ENCODE results near the gene NCAPD3.
A peak's percentile ranks its signal among the peaks of the same experiment; 100 is the strongest.

NCAPD3 gene
- total RNA-seq, result 44.3 to 67.0 (median 52.6) reads per million in 3 donors

GRCh38 chr11:134223836-134224709 lies at the start of gene NCAPD3, which contains the start of gene VPS26B:
Gene NCAPD3 (minus strand): TSS chr11:134223967. CDS start chr11:134223926, 41 bp downstream.
Gene VPS26B (plus strand): TSS chr11:134224671. CDS start chr11:134225123, 452 bp downstream.
- peaks cover 6% of the 10 kb centered on the region for H3K36me3 ChIP-seq (ENCODE audit: control insufficient read depth, insufficient read depth, low read length)
- peaks cover 32% of the 10 kb centered on the region for H3K4me1 ChIP-seq (ENCODE audit: control insufficient read depth, insufficient read depth, low read length, poor library complexity, severe bottlenecking)
- H3K27ac ChIP-seq (ENCODE audit: insufficient read depth, low read length, poor library complexity, severe bottlenecking), result peak within 1 kb of the TSS; percentile 92
- H3K4me3 ChIP-seq (ENCODE audit: insufficient read depth, low read depth, low read length, poor library complexity, severe bottlenecking), result peak within 1 kb of the TSS; percentile 79
- DNase-seq, result peak; percentile 89 to 95 (median 92)
- no peaks in the 10 kb centered on the region for H3K9me3 ChIP-seq (ENCODE audit: control insufficient read depth, low read length)
- no peaks in the 10 kb centered on the region for H3K27me3 ChIP-seq (replicated peaks; ENCODE audit: control insufficient read depth, insufficient read depth, low read length, poor library complexity, severe bottlenecking)

GRCh38 chr11:134273317-134273712 lies 49.5 kb upstream of the NCAPD3 start:
- no peaks in the 10 kb centered on the region for H3K36me3 ChIP-seq (ENCODE audit: control insufficient read depth, insufficient read depth, low read length)
- H3K4me1 ChIP-seq (ENCODE audit: control insufficient read depth, insufficient read depth, low read length, poor library complexity, severe bottlenecking), result peaks cover 38% of the 10 kb centered on the region
- H3K27ac ChIP-seq (ENCODE audit: insufficient read depth, low read length, poor library complexity, severe bottlenecking), result no peak overlapping the region
- no peak overlapping the region for H3K4me3 ChIP-seq (ENCODE audit: insufficient read depth, low read depth, low read length, poor library complexity, severe bottlenecking)
- no peaks in the 10 kb centered on the region for H3K27me3 ChIP-seq (replicated peaks; ENCODE audit: control insufficient read depth, insufficient read depth, low read length, poor library complexity, severe bottlenecking)
- DNase-seq, result no peak
- H3K9me3 ChIP-seq (ENCODE audit: control insufficient read depth, low read length), result no peaks in the 10 kb centered on the region

GRCh38 chr11:134272381-134273316 lies 48.9 kb upstream of the NCAPD3 start:
- H3K9me3 ChIP-seq (ENCODE audit: control insufficient read depth, low read length), result no peaks in the 10 kb centered on the region
- no peak overlapping the region for H3K27ac ChIP-seq (ENCODE audit: insufficient read depth, low read length, poor library complexity, severe bottlenecking)
- H3K4me1 ChIP-seq (ENCODE audit: control insufficient read depth, insufficient read depth, low read length, poor library complexity, severe bottlenecking), result peaks cover 38% of the 10 kb centered on the region
- H3K4me3 ChIP-seq (ENCODE audit: insufficient read depth, low read depth, low read length, poor library complexity, severe bottlenecking), result no peak overlapping the region
- no peak for DNase-seq
- H3K27me3 ChIP-seq (replicated peaks; ENCODE audit: control insufficient read depth, insufficient read depth, low read length, poor library complexity, severe bottlenecking), result no peaks in the 10 kb centered on the region
- H3K36me3 ChIP-seq (ENCODE audit: control insufficient read depth, insufficient read depth, low read length), result no peaks in the 10 kb centered on the region

- Histone ChIP-seq H3K27ac (ENCODE audit: insufficient read depth, low read length, poor library complexity, severe bottlenecking) (no peak overlapping the region), H3K9me3 (ENCODE audit: control insufficient read depth, low read length) (no peaks in the 10 kb centered on the region), H3K36me3 (ENCODE audit: control insufficient read depth, insufficient read depth, low read length) (no peaks in the 10 kb centered on the region), H3K4me3 (ENCODE audit: insufficient read depth, low read depth, low read length, poor library complexity, severe bottlenecking) (no peak overlapping the region), H3K27me3 (replicated peaks; ENCODE audit: control insufficient read depth, insufficient read depth, low read length, poor library complexity, severe bottlenecking) (no peaks in the 10 kb centered on the region), H3K4me1 (ENCODE audit: control insufficient read depth, insufficient read depth, low read length, poor library complexity, severe bottlenecking) (peaks cover 37% of the 10 kb centered on the region)
- no peak for DNase-seq
Observed at GRCh38 chr11:134271978-134272377, 48.2 kb upstream of the NCAPD3 start.

- no peaks in the 10 kb centered on the region for H3K27me3 ChIP-seq (replicated peaks; ENCODE audit: control insufficient read depth, insufficient read depth, low read length, poor library complexity, severe bottlenecking)
- no peak overlapping the region for H3K27ac ChIP-seq (ENCODE audit: insufficient read depth, low read length, poor library complexity, severe bottlenecking)
- peaks cover 31% of the 10 kb centered on the region for H3K4me1 ChIP-seq (ENCODE audit: control insufficient read depth, insufficient read depth, low read length, poor library complexity, severe bottlenecking)
- no peak for DNase-seq
- no peaks in the 10 kb centered on the region for H3K9me3 ChIP-seq (ENCODE audit: control insufficient read depth, low read length)
- H3K36me3 ChIP-seq (ENCODE audit: control insufficient read depth, insufficient read depth, low read length), result no peaks in the 10 kb centered on the region
- H3K4me3 ChIP-seq (ENCODE audit: insufficient read depth, low read depth, low read length, poor library complexity, severe bottlenecking), result no peak overlapping the region
Observed at GRCh38 chr11:134270250-134270714, 46.5 kb upstream of the NCAPD3 start.

- no peak for DNase-seq
- peaks cover 14% of the 10 kb centered on the region for H3K4me1 ChIP-seq (ENCODE audit: control insufficient read depth, insufficient read depth, low read length, poor library complexity, severe bottlenecking)
- H3K4me3 ChIP-seq (ENCODE audit: insufficient read depth, low read depth, low read length, poor library complexity, severe bottlenecking), result no peak overlapping the region
- H3K9me3 ChIP-seq (ENCODE audit: control insufficient read depth, low read length), result no peaks in the 10 kb centered on the region
- H3K36me3 ChIP-seq (ENCODE audit: control insufficient read depth, insufficient read depth, low read length), result peaks cover 7% of the 10 kb centered on the region
- no peak overlapping the region for H3K27ac ChIP-seq (ENCODE audit: insufficient read depth, low read length, poor library complexity, severe bottlenecking)
- H3K27me3 ChIP-seq (replicated peaks; ENCODE audit: control insufficient read depth, insufficient read depth, low read length, poor library complexity, severe bottlenecking), result no peaks in the 10 kb centered on the region
Observed at GRCh38 chr11:134267966-134268365, 44.2 kb upstream of the NCAPD3 start.

GRCh38 chr11:134267461-134267860 lies 43.7 kb upstream of the NCAPD3 start:
- H3K4me1 ChIP-seq (ENCODE audit: control insufficient read depth, insufficient read depth, low read length, poor library complexity, severe bottlenecking), result peaks cover 14% of the 10 kb centered on the region
- H3K27ac ChIP-seq (ENCODE audit: insufficient read depth, low read length, poor library complexity, severe bottlenecking), result no peak overlapping the region
- no peak overlapping the region for H3K4me3 ChIP-seq (ENCODE audit: insufficient read depth, low read depth, low read length, poor library complexity, severe bottlenecking)
- peaks cover 8% of the 10 kb centered on the region for H3K36me3 ChIP-seq (ENCODE audit: control insufficient read depth, insufficient read depth, low read length)
- H3K27me3 ChIP-seq (replicated peaks; ENCODE audit: control insufficient read depth, insufficient read depth, low read length, poor library complexity, severe bottlenecking), result no peaks in the 10 kb centered on the region
- no peak for DNase-seq
- no peaks in the 10 kb centered on the region for H3K9me3 ChIP-seq (ENCODE audit: control insufficient read depth, low read length)

- H3K9me3 ChIP-seq (ENCODE audit: control insufficient read depth, low read length), result no peaks in the 10 kb centered on the region
- no peak overlapping the region for H3K27ac ChIP-seq (ENCODE audit: insufficient read depth, low read length, poor library complexity, severe bottlenecking)
- no peaks in the 10 kb centered on the region for H3K27me3 ChIP-seq (replicated peaks; ENCODE audit: control insufficient read depth, insufficient read depth, low read length, poor library complexity, severe bottlenecking)
- H3K36me3 ChIP-seq (ENCODE audit: control insufficient read depth, insufficient read depth, low read length), result peaks cover 13% of the 10 kb centered on the region
- peaks cover 14% of the 10 kb centered on the region for H3K4me1 ChIP-seq (ENCODE audit: control insufficient read depth, insufficient read depth, low read length, poor library complexity, severe bottlenecking)
- H3K4me3 ChIP-seq (ENCODE audit: insufficient read depth, low read depth, low read length, poor library complexity, severe bottlenecking), result no peak overlapping the region
- no peak for DNase-seq
Observed at GRCh38 chr11:134266841-134267251, 43.1 kb upstream of the NCAPD3 start.

- H3K4me1 ChIP-seq (ENCODE audit: control insufficient read depth, insufficient read depth, low read length, poor library complexity, severe bottlenecking), result peaks cover 14% of the 10 kb centered on the region
Observed at GRCh38 chr11:134266440-134266839, 42.7 kb upstream of the NCAPD3 start.

More at GRCh38 chr11:134266440-134266839, 42.7 kb upstream of the NCAPD3 start:
- DNase-seq, result no peak
- Histone ChIP-seq H3K27me3 (replicated peaks; ENCODE audit: control insufficient read depth, insufficient read depth, low read length, poor library complexity, severe bottlenecking) (no peaks in the 10 kb centered on the region), H3K9me3 (ENCODE audit: control insufficient read depth, low read length) (no peaks in the 10 kb centered on the region), H3K36me3 (ENCODE audit: control insufficient read depth, insufficient read depth, low read length) (peaks cover 17% of the 10 kb centered on the region), H3K4me3 (ENCODE audit: insufficient read depth, low read depth, low read length, poor library complexity, severe bottlenecking) (no peak overlapping the region), H3K27ac (ENCODE audit: insufficient read depth, low read length, poor library complexity, severe bottlenecking) (no peak overlapping the region)
